LNCaP clone FGC (cell line): ENCODE results near the gene MBD2.
"Not testable (repeated sequence)": the region's sequence is repeated elsewhere in the genome, so short reads cannot be mapped to it uniquely, and the experiment has no call there.

Source experiments
- DNase-seq: peaks from one replicate; pipeline ENCODE4 v3.0.0-alpha.2; 2011; ENCODE audit warnings: low read depth
- H3K4me3 ChIP-seq: 2 replicates; pipeline ENCODE4 v1.5.1; 2011; ENCODE audit warnings: mild to moderate bottlenecking, low read depth, low read length, control low read depth
- CTCF ChIP-seq: IDR thresholded peaks from 2 replicates; pipeline ENCODE4 v1.5.1; 2012; ENCODE audit warnings: mild to moderate bottlenecking; ENCODE audit not compliant: control insufficient read depth, insufficient read depth; ENCODE audit errors: extremely low read depth

Gene MBD2

GRCh38 chr18:54223568-54224241 lies 764 bp downstream of the MBD2 start:
- peak; percentile 91 for DNase-seq
- H3K4me3 ChIP-seq, result peak overlapping the region; percentile 63
- no peak for TF ChIP-seq CTCF

- H3K4me3 ChIP-seq, result peak overlapping the region; percentile 63
- DNase-seq, result no peak
- TF ChIP-seq CTCF, result peak; percentile 35
These were observed 1.4 kb downstream of the MBD2 start for GRCh38 chr18:54222922-54223567.

GRCh38 chr18:54220406-54220805 lies 4.1 kb downstream of the MBD2 start:
- no peak overlapping the region for H3K4me3 ChIP-seq
- no peak for DNase-seq

GRCh38 chr18:54218803-54219202 lies 5.7 kb downstream of the MBD2 start:
- DNase-seq, H3K4me3 ChIP-seq: not testable (repeated sequence)

More at GRCh38 chr18:54220406-54220805, 4.1 kb downstream of the MBD2 start:
- TF ChIP-seq CTCF, result no peak

- no peak for TF ChIP-seq CTCF
- no peak for DNase-seq
- H3K4me3 ChIP-seq, result no peak overlapping the region
These were observed 6.2 kb downstream of the MBD2 start for GRCh38 chr18:54218299-54218698.

GRCh38 chr18:54217624-54218023 lies 6.8 kb downstream of the MBD2 start:
- TF ChIP-seq CTCF, result no peak
- no peak overlapping the region for H3K4me3 ChIP-seq
- no peak for DNase-seq

GRCh38 chr18:54215069-54215468 lies 9.4 kb downstream of the MBD2 start:
- no peak for DNase-seq
- no peak for TF ChIP-seq CTCF

More at GRCh38 chr18:54215069-54215468, 9.4 kb downstream of the MBD2 start:
- H3K4me3 ChIP-seq, result no peak overlapping the region
